LoVo (cell line): ENCODE measurements around the gene CASP3.
"Not testable (repeated sequence)": the region's sequence is repeated elsewhere in the genome, so short reads cannot be mapped to it uniquely, and the experiment has no call there.

Experiments
- DNase-seq: peaks from one replicate; pipeline ENCODE4 v3.0.0-alpha.2; 2016; ENCODE audit warnings: low spot score

Gene CASP3

DNA sequence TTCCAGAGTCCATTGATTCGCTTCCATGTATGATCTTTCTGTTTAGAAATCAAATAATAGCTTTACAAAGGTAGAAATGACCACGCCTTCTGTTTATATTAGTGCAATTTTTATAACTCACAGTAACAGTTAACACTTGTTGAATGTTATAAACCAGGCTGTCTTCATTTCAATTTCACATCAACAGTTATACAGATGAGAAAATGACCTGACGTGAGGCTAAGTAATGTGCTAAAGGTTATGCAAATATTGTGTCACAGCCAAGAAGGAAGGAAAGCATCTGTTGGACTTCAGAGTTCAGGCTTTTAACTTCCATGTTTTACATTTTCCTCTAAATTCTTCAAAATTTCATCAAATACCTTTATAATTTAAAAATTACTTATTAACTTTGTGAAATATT lies 13.9 kb downstream of the CASP3 start:
- no peak for DNase-seq

DNA sequence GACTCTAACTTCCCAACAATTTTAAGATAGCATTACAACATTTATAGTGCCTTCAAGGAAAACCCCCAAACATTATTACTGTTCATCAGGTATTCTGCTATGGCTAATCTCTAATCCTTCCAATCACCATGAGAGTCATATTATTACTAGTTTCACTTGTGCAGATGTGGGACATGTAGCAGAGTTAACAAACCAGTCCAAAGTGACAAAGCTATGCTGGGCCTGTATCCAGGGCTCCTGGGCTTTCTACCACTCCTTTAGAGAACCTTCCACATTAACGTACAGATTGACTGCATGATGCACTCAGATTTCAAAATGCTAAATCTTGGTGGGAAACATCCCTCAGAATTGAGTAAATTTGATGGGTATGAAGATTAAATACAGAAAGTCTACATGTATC lies 16.4 kb downstream of the CASP3 start:
- no peak for DNase-seq

DNA sequence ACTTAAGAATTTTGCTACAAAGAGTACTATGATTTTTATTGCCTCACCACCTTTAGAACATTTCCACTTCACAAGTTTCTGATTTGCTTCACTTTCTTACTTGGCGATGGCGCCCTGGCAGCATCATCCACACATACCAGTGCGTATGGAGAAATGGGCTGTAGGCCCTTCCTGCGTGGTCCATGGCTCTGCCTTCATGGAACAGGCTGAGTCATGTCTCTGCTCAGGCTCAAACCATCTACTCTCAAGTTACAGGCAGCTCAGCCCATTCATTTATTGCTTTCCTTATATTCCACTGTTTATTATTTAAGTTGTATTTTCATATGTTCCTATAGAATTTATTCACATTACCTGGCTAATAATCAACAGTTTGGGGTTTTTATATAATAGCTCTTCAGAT lies 21.1 kb downstream of the CASP3 start:
- DNase-seq = no peak

DNA sequence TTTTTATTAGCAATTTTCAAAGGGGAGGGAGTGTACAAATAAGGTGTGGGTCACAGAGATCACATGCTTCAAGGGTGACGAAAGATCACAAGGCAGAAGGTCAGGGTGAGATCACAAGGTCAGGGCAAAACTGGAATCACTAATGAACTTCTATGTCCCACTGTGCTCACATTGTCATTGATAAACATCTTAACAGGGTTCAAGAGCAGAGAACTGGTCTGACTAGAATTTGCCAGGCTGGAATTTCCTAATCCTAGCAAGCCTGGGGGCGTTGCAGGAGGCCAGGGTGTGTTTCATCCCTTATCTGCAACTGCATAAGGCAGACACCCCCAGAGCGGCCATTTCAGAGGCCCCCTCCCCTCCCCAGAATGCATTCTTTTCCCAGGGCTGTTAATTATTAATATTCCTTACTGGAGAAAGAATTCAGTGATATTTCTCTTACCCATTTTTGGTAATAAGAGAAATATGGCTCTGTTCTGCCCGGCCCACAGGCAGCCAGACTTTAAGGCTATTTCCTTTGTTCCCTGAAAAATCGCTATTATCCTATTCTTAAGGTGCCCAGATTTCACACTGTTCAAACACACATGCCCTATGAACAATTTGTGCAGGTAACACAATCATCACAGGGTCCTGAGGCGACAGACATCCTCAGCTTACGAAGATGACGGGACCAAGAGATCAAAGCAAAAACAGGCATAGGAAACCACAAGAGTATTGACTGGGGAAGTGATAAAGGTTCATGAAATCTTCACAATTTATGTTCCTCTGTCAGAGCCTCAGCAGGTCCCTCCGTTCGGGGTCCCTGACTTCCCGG lies 23.3 kb downstream of the CASP3 start:
- not testable (repeated sequence) for DNase-seq

DNA sequence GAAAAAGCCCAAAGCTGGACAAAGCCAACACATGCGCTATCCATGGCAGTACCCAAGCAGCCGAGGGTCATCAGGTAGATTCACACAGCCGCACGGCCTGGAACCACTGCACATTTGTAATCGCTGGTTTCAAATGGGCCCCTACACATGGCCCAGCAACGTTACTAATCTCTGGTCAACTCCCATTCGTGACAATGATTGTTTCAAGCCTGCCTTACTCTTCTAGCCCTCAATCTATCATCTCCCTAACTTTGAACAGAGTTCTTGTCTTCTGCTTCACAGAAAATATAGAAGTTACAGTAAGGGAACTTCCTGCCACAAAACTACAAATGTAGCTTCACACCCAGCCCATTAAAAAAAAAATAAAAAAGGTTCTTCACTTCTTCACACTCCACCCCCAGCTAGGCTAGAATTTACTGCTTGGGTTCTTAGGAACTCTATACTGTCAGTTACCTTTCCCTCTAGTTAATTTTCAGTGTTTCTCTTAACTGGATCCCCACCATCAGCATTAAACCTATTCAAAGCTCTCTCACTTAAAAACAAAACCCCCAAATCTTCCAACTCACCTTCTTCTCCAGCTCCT lies 24.2 kb downstream of the CASP3 start:
- DNase-seq = no peak

DNA sequence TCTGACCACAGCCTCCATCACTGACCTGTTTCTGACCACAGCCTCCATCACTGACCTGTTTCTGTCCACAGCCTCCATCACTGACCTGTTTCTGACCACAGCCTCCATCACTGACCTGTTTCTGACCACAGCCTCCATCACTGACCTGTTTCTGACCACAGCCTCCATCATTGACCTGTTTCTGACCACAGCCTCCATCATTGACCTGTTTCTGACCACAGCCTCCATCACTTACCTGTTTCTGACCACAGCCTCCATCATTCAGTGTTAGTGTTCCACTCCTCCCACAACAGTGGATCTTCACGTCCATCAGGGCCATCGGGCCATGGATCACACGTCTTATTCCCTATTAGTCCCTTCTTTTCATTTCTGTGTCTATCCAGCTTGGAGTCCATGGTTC lies 24.7 kb downstream of the CASP3 start:
- not testable (repeated sequence) for DNase-seq

DNA sequence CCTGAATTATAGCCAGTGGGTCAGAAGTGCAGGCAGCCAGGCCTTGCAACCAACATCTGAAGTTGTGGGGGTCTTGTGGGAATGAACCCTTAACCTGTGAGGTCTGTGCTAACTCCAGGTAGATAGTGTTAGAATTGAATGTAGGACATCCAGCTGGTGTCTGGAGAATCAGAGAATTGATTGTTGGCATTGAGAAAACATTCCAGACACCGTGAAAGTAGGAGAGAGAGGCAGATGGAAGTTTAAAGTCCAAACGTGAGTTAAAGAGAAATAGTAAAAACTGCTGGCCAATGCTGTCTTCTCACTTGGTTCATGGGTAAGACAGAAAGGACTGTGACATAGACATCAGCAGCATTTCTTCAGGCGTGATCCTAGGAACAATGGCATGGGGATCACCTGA lies 27.7 kb downstream of the CASP3 start:
- DNase-seq = no peak

DNA sequence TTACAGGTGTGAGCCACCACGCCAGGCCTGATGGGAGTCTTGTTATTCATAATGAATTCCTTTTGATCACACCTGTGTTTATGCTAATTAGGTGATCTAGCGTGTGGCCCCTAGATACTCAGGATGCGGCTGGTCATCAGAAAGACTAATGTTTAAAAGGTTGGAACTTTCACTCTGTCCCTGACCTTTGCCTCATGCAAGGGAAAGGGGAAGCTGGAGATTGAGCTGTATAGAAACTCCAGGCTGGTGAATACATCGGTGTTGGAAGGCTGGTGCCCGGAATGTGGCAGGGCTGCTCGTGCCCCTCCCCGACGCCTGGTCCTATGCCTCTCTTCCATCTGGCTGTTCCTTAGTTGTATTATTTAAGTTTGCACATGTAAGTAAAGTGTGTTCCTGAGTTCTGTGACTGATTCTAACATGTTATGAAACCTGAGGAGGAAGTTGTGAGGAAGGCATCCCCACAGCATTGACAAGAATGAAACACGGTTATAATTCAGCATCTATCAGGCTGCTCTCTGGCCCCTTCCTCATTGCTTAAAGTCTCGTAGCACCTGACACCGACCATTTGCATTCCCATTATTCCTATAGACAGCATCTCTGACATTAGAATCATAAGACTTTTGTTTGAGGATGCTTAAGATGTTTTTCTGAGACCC lies 28.9 kb downstream of the CASP3 start:
- DNase-seq = no peak

DNA sequence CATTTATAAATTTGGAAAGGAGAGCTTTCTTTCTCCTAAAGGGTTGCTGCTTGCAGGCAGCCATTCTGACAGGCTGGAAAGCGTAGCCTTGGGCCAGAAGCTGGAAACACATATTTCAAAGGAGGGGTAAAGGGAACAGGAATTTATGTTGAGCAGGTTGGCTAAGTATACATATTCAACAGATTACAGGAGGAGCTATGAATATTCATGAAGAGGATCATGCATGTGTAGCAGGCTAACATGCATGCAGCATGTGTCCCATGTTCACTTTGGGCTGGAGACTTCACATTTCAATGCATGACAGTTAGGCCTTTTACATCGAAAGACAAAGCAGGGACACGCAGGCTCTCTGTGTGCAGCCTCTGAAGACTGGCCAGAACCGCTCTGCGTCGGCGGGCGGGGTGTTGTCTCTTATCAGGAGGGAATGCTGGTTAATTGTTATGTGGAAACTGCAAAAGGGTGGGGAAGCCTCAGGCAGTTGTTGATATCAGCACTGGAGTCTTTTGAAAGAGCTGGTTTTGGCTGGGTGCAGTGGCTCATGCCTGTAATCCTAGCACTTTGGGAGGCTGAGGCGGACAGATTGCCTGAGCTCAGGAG lies 31.5 kb downstream of the CASP3 start:
- DNase-seq = no peak

DNA sequence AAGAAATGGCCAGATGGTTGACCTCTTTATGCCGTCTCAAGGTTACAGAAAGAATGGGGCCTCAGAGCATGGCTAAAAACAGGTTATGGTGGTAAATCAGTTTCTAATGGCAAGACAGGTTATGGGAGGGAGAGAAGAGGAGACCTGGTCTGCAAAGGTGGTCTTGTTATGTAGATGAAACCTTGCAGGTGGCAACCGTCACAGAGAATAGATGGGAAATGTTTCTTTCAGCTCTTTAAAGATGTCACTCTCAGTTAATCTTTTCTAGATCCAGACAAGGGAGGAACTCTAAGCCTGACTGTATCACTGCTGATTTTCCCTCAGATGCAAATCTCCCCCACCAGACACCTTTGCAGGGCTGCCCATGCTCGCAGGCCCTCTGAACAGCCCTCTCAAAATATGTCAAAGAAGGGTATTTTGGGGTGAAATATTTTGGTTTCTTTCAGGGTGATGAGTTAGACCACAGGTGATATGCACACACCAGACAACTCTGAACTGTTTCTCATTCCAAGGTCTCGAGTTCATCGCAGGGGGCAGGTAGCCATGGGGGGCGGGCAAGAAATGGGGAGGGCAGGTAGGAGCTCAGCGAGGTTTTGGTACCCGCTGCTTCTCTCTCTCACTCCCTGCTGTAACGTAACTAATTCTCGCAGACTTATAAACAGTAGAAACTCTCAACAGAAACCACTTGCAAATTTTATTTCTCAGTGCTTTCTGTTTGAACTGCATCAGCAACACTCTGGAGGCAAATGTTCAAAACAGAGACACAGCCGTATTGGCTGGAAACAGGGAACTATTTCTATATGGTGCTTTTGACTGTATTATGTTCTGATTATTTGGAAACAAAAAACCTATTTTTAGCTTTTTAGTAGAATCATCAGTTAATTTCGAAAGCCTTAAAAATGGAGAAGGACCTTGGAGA lies 32.4 kb downstream of the CASP3 start:
- no peak for DNase-seq

DNA sequence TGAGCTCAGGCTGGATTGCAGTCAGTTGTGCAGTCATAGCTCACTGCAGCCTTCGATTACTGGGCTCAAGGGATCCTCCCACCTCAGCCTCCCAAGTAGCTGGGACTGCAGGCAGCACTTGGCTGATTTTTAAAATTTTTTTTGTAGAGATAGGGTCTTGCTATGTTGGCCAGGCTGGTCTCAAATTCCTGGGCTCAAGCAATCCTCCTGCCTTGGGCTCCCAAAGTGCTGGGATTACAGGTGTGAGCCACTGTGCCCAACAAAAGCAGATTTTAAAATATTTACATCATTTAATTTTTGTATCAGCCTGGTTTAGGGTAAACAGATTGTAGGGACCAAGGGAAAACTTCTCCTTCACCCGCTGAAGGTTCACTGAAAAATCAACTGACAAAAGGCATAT lies 33.1 kb downstream of the CASP3 start:
- not testable (repeated sequence) for DNase-seq

DNA sequence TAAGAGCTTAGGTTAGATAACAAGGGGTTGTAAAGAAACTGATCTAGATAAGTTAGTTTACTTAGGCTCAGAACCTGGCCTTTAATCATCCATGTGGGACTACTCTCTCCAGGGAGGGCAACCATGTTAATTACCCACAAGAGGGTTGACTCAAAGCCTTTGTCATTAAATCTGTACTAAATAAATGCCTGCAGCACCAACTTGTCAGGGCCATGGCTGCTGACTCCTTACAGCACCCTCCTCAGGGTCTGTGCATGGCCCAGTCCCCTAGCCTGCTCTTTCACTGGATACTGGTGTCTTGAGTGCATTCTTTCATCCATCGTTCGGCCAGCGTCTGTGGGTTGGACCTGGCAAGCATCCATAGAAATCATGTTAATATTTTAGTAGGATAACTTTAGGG lies 34.7 kb downstream of the CASP3 start:
- no peak for DNase-seq

DNA sequence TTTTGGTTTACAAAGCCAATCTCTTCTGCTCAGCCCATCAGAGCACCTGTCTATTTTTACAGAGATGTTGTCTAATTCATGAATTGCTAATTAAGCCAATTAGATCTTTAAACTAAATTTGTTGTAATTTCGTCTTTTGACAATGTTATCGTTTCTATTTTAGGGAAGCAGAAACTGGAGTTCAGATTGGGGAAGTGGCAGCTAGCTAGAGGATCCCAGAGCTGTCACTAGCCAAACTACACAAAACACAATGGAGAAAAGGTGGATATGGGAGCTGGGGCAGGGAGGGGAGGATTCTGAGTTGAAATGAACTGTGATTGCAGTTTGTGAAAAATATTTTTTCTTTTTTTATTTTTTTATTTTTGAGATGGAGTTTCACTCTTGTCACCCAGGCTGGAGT lies 35.8 kb downstream of the CASP3 start:
- no peak for DNase-seq

DNA sequence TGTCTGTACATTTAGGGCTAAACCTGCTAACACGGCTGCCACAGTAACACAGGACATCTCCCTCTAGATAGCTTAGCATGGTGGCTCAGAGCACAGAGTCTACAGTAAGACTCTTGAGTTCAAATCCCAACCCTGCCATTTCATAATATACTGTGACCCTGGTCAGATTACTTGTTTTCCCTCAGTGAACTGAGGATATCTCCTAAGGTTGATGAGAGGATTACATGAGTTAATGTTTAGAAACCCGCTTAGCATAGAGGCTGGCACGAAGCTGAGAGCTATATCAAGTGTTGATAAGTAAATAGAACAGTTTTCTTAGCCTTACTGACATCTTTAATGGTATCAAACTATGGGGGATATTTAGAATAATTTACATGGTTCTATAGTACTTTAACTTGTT lies 37.2 kb downstream of the CASP3 start:
- DNase-seq = no peak

DNA sequence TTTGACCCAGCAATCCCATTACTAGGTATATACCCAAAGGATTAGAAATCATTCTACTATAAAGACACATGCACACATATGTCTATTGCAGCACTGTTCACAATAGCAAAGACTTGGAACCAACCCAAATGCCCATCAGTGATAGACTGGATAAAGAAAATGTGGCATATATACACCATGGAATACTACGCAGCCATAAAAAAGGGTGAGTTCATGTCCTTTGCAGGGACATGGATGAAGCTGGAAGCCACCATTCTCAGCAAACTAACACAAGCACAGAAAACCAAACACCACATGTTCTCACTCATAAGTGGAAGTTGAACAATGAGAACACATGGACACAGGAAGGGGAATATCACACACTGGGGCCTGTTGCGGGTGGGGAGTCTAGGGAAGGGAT lies 41.8 kb downstream of the CASP3 start:
- DNase-seq = not testable (repeated sequence)

DNA sequence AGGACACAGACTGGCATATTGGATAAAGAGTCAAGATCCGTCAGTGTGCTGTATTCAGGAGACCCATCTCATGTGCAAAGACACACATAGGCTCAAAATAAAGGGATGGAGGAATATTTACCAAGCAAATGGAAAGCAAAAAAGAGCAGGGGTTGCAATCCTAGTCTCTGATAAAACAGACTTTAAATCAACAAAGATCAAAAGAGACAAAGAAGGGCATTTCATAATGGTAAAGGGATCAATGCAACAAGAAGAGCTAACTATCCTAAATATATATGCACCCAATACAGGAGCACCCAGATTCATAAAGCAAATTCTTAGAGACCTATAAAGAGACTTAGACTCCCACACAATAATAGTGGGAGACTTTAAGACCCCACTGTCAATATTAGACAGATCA lies 46.4 kb downstream of the CASP3 start:
- DNase-seq = not testable (repeated sequence)

DNA sequence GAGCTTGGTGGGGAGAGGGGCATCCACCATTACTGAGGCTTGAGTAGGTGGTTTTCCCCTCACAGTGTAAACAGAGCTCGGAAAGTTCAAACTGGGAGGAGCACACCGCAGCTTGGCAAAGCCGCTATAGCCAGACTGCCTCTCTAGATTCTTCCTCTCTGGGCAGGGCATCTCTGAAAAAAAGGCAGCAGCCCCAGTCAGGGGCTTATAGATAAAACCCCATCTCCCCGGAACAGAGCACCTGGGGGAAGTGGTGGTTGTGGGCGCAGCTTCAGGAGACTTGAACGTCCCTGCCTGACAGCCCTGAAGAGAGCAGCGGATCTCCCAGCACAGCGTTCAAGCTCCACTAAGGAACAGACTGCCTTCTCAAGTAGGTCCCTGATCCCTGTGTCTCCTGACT lies 48.3 kb downstream of the CASP3 start:
- not testable (repeated sequence) for DNase-seq

DNA sequence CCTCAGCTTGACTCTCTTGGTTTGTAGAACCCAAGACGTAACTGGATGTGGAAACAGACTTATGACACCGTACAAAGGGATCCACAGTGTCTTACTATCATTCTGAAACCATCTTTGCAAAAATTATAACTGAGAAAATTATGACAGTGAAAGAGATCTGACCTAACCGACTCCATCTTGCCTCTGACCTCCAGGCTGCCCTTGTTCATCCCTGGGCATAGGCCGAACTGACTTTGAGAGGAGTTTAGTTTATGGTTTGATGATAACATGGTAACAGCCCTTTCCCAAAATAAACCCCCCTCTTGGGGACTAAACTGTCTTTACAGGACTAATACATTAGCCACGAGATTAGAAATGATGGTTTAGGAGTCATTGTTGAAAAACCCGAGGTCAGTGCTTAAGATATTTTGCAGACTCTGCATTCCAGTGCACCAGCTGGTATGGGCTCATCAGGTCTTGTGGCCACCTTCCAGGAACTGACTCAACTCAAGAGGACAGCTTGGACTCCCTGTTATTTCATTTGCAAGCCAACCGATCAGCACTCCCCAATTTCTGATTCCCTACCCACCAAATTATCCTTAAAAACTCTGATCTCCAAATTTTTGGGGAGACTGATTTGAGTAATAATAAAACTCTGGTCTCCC lies 49.6 kb downstream of the CASP3 start:
- no peak for DNase-seq

DNA sequence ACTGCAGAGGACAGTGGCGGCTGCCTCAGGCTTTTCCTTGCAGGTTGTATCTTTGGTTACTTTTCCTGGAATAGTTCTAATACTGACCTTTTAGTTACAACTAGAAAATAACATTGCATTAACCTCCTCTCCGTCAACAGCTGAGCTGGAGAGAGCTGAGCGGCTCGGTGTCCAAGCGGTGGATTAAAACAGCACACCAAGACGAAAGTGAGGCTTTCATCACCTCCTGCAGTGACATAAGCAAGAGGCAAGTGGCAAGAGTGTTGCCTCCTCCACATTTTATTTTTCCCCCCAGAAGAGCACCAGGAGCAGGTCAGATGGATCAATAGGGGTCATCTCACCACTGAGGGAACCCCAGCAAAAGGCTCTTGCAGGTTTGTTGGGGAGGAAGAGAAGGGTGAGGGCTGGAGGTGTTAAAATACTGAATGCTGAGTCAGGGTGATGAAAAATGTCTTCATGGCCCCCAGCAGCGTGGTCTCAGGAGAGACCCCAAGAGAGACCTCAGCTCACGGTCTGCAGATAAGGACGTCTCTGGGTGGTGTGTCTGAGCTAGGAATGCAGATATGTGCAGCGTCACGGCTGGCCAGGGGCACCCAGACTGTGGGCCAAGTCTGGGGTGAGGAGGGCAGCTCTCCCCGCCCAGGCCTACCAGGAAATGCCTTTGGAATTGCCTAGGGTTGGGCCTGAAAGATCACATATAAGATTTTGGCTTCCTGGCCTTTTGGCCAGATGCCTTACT lies 50.3 kb downstream of the CASP3 start:
- DNase-seq = no peak

DNA sequence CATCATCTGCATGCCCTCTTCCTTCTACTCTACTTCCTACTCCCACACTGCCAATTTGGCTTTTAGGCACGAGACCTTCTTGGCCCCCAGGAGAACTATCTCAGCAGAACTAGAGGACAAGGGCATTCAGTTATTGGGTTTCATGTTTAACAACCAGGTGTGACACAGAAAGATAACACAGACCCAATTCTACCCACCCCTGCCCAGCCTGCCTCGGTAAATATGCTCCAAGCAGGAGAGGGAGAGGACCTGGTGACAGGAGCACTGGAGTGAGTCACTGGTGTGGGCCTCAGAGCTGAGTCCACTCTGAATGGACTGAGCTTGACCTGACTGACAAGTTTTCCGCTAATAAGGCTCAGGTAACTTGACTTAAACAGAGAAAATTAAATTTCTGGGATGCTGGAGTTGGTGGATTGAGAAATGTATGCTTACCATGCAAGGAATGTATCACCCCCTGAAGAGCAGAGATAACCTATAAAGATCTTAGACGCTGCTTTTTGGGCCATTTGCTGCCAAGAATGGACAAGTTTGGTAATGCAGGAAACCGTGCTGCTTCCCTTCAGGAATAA lies 52.5 kb downstream of the CASP3 start:
- no peak for DNase-seq
